ACHN (cell line): ENCODE data around the gene KLF16.

ENCODE experiments used
- DNase-seq: peaks from one replicate; pipeline ENCODE4 v3.0.0-alpha.2; 2015
- in situ Hi-C: cut with HindIII; loops from 2 replicates; pipeline ENCODE4 v1.10.0; 2017; ENCODE audit warnings: low sequenced_read_pairs, low pct_ligation_motif_present, low pct_unique_long_range_greater_than_20kb

KLF16 gene

GRCh38 chr19:1873524-1874473 is 10.4 kb upstream of the KLF16 start:
- in situ Hi-C loops: no loop called here
- DNase-seq: no peak

- no peak for DNase-seq
- in situ Hi-C loops: no loop called here
Measured at GRCh38 chr19:1872807-1873523, 9.6 kb upstream of the KLF16 start.

- in situ Hi-C loops: no loop called here
- no peak for DNase-seq
Measured at GRCh38 chr19:1871630-1872029, 8.3 kb upstream of the KLF16 start.

- in situ Hi-C loops: no loop called here
- DNase-seq: no peak
Measured at GRCh38 chr19:1871140-1871597, 7.8 kb upstream of the KLF16 start.

- in situ Hi-C loops: no loop called here
- no peak for DNase-seq
Measured at GRCh38 chr19:1868971-1869370, 5.6 kb upstream of the KLF16 start.

- in situ Hi-C loops: no loop called here
- no peak for DNase-seq
Measured at GRCh38 chr19:1867349-1867724, 4.0 kb upstream of the KLF16 start.

- in situ Hi-C loops: no loop called here
- DNase-seq: no peak
Measured at GRCh38 chr19:1866693-1867348, 3.4 kb upstream of the KLF16 start.

- in situ Hi-C loops: no loop called here
- no peak for DNase-seq
Measured at GRCh38 chr19:1865172-1866010, 2.0 kb upstream of the KLF16 start.

- in situ Hi-C loops: no loop called here
- peak; percentile 66 for DNase-seq
Measured at GRCh38 chr19:1864480-1865171, 1.2 kb upstream of the KLF16 start.

GRCh38 chr19:1863638-1864479 is 480 bp upstream of the KLF16 start:
- in situ Hi-C loops: no loop called here

GRCh38 chr19:1862424-1863327 is 703 bp downstream of the KLF16 start:
- in situ Hi-C loops: no loop called here
- peak; percentile 31 for DNase-seq

More at GRCh38 chr19:1863638-1864479, 480 bp upstream of the KLF16 start:
- DNase-seq: peak; percentile 90

GRCh38 chr19:1862068-1862423 is 1.3 kb downstream of the KLF16 start:
- DNase-seq: no peak
- in situ Hi-C loops: no loop called here

- in situ Hi-C loops: no loop called here
- no peak for DNase-seq
Measured at GRCh38 chr19:1861599-1862031, 1.8 kb downstream of the KLF16 start.

GRCh38 chr19:1860821-1861598 is 2.4 kb downstream of the KLF16 start:
- DNase-seq: no peak
- in situ Hi-C loops: no loop called here

- in situ Hi-C loops: no loop called here
- peak; percentile 25 for DNase-seq
Measured at GRCh38 chr19:1860042-1860775, 3.2 kb downstream of the KLF16 start.
